HL-60 (cell line): ENCODE measurements around the gene ATP9B.

Experiments
- DNase-seq, 2 experiments: peaks; one replicate each; pipeline ENCODE4 v3.0.0-alpha.2; 2010 to 2020; ENCODE audit warnings: low read depth in 1 of 2, low spot score in 1 of 2
- H3K27ac ChIP-seq: fragments of 250-450 bp; sonication (Bioruptor Pico); replicated peaks from 2 replicates; pipeline ENCODE4 v1.5.1; 2020; ENCODE audit warnings: mild to moderate bottlenecking, moderate library complexity
- H3K27me3 ChIP-seq: fragments of 250-450 bp; sonication (Bioruptor Pico); 2 replicates; pipeline ENCODE4 v1.5.1; 2021; ENCODE audit warnings: mild to moderate bottlenecking, moderate library complexity; ENCODE audit not compliant: insufficient read depth, poor library complexity, severe bottlenecking
- H3K4me3 ChIP-seq: replicated peaks from 2 replicates; pipeline ENCODE4 v1.5.1; 2011; ENCODE audit warnings: mild to moderate bottlenecking, control low read depth, low read length; ENCODE audit not compliant: insufficient read depth
- GABPA ChIP-seq: IDR thresholded peaks from 2 replicates; pipeline ENCODE4 v1.6.1; 2012; ENCODE audit warnings: low read depth
- POLR2AphosphoS5 ChIP-seq: IDR thresholded peaks from 2 replicates; pipeline ENCODE4 v1.6.1; 2012; ENCODE audit warnings: low read depth
- SPI1 ChIP-seq: IDR thresholded peaks from 2 replicates; pipeline ENCODE4 v1.6.1; 2012; ENCODE audit warnings: low read depth, mild to moderate bottlenecking, borderline replicate concordance
- TF ChIP-seq, protein P1 (sequence below): IDR thresholded peaks from one replicate; pipeline ENCODE4 v1.5.1; 2011; ENCODE audit warnings: low read length, control low read depth, inconsistent platforms; ENCODE audit not compliant: insufficient read depth
- TF ChIP-seq, protein P2 (sequence below): IDR thresholded peaks from 2 replicates; pipeline ENCODE4 v1.6.1; 2012; ENCODE audit warnings: low read depth; ENCODE audit not compliant: insufficient replicate concordance

ATP9B gene

DNA sequence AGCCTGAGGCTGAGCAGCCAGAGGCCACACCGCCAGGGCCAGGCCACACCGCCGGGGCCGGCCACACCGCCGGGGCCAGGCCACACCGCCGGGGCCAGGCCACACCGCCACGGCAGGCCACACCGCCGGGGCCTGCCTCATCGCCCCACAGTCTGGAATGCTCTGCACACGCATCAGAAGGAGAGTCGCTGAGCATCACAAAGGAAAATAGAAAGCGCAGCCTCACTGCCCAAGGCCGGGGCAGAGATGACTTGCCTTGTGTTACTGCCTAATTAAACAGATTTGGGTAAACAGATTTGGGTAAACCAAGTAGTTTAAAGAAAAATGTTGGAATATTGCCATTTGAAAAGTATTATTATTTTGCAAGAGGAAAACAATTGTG is 316.1 kb downstream of the ATP9B start:
- no peak overlapping the region for H3K4me3 ChIP-seq
- H3K27me3 ChIP-seq: no peaks in the 10 kb centered on the region
- no peak for TF ChIP-seq SPI1
- TF ChIP-seq, protein P1, sequence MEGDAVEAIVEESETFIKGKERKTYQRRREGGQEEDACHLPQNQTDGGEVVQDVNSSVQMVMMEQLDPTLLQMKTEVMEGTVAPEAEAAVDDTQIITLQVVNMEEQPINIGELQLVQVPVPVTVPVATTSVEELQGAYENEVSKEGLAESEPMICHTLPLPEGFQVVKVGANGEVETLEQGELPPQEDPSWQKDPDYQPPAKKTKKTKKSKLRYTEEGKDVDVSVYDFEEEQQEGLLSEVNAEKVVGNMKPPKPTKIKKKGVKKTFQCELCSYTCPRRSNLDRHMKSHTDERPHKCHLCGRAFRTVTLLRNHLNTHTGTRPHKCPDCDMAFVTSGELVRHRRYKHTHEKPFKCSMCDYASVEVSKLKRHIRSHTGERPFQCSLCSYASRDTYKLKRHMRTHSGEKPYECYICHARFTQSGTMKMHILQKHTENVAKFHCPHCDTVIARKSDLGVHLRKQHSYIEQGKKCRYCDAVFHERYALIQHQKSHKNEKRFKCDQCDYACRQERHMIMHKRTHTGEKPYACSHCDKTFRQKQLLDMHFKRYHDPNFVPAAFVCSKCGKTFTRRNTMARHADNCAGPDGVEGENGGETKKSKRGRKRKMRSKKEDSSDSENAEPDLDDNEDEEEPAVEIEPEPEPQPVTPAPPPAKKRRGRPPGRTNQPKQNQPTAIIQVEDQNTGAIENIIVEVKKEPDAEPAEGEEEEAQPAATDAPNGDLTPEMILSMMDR: no peak
- TF ChIP-seq POLR2AphosphoS5: no peak
- TF ChIP-seq, protein P2, sequence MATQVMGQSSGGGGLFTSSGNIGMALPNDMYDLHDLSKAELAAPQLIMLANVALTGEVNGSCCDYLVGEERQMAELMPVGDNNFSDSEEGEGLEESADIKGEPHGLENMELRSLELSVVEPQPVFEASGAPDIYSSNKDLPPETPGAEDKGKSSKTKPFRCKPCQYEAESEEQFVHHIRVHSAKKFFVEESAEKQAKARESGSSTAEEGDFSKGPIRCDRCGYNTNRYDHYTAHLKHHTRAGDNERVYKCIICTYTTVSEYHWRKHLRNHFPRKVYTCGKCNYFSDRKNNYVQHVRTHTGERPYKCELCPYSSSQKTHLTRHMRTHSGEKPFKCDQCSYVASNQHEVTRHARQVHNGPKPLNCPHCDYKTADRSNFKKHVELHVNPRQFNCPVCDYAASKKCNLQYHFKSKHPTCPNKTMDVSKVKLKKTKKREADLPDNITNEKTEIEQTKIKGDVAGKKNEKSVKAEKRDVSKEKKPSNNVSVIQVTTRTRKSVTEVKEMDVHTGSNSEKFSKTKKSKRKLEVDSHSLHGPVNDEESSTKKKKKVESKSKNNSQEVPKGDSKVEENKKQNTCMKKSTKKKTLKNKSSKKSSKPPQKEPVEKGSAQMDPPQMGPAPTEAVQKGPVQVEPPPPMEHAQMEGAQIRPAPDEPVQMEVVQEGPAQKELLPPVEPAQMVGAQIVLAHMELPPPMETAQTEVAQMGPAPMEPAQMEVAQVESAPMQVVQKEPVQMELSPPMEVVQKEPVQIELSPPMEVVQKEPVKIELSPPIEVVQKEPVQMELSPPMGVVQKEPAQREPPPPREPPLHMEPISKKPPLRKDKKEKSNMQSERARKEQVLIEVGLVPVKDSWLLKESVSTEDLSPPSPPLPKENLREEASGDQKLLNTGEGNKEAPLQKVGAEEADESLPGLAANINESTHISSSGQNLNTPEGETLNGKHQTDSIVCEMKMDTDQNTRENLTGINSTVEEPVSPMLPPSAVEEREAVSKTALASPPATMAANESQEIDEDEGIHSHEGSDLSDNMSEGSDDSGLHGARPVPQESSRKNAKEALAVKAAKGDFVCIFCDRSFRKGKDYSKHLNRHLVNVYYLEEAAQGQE: no peak
- TF ChIP-seq GABPA: no peak
- no peak overlapping the region for H3K27ac ChIP-seq
- no peak for DNase-seq

DNA sequence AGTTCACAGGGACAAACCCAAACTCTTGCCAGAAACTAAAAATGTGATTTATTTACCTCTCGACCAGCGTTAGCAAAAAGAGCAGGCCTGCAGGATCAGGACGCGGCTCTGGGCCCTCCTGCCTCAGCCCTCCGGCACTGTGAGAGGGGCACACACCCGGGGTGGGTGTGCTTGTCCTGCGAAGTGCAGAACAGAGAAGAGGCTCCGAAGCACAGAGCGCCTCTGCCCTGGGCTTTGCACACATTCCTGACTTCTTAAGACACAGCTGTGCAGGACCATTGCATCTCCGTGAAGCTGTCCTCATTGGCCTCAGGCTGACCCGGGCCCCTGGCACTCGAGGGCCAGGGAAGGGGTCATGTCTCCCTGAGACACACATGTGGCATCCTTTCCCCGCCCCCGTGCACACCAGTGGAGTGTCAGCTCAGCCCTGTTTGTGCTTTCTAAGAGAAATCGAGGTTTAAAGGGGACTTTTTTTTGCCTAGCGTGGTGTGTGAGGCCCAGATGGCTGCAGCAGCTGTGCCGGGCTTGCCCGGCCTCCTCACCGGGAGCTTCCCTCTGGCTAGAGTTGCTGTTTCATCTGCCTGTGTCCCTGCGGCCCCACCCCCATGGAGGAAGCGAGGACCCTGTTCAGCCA is 316.6 kb downstream of the ATP9B start:
- TF ChIP-seq, protein P2: no peak
- TF ChIP-seq POLR2AphosphoS5 (no peak), SPI1 (no peak), GABPA (no peak)
- TF ChIP-seq, protein P1: no peak
- H3K27ac ChIP-seq: no peak overlapping the region
- no peak for DNase-seq
- H3K27me3 ChIP-seq: no peaks in the 10 kb centered on the region
- H3K4me3 ChIP-seq: no peak overlapping the region

DNA sequence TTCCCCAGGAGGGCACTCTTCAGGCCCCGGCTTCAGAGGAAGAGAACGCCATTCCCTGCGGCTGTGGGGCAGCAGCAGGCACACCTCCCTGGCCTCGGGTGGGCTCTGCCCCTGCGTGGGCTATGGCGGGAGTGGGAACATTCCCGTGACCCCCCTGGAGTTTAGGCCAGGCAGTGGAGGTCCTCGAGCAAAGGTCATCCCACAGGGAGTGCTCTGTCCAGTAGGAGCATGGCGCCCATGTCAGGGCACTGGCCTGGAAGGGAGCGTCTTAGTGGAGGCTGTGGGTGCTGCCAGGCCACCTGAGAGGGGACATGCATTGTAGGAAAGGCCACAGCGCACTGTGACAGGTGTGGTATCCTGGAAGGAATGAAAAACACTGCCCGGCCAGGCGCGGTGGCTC is 317.4 kb downstream of the ATP9B start:
- no peaks in the 10 kb centered on the region for H3K27me3 ChIP-seq
- no peak overlapping the region for H3K27ac ChIP-seq
- no peak overlapping the region for H3K4me3 ChIP-seq
- no peak for DNase-seq
- TF ChIP-seq SPI1 (no peak), GABPA (no peak), POLR2AphosphoS5 (no peak)
- TF ChIP-seq, protein P2: no peak
- TF ChIP-seq, protein P1: no peak
